Hepatocyte (in vitro differentiated cells): ENCODE data around the gene COQ5.

Source experiments
- EZH2 ChIP-seq: fragments of 200-600 bp; sonication (generic); IDR thresholded peaks from 2 replicates; pipeline ENCODE4 v1.6.1; 2016; ENCODE audit warnings: antibody characterized with exemption, mild to moderate bottlenecking, borderline replicate concordance
- TF ChIP-seq, protein P1 (sequence below): fragments of 200-600 bp; sonication (generic); IDR thresholded peaks from 2 replicates; pipeline ENCODE4 v1.5.1; 2016; ENCODE audit warnings: antibody characterized with exemption, mild to moderate bottlenecking; ENCODE audit not compliant: poor library complexity

DNA sequence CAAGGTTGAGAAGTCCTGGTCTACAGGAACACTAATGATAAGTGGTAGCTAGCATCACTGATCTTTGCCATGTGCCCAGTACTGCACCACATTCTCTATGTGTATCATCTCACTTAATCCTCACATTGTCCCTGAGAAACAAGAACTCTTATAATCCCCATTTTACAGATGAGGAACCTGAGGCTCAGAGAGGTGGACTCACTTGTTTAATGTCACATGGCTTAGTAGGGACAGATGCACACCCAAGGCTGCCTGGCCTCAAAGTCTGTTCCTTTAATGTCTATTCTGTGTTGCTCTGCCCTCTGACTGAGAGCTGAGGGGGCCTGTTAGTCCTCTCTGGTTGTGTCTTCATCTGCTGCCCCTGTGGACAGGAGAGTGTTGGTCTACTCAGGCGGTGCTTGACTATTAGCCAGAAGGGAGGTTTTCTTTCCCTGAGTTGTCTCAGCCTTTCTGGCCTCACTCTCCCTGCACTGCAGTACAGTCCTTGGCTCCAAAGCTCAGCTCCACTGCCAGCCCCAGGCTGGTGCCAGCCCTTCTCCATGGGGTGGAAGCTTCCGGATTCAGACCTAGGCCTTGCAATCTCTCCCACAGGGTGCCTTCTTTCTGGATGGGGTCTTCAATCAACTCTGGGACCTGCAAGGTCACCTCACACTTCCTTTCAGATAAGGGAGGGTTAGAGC is 38.0 kb downstream of the COQ5 start:
- TF ChIP-seq, protein P1, sequence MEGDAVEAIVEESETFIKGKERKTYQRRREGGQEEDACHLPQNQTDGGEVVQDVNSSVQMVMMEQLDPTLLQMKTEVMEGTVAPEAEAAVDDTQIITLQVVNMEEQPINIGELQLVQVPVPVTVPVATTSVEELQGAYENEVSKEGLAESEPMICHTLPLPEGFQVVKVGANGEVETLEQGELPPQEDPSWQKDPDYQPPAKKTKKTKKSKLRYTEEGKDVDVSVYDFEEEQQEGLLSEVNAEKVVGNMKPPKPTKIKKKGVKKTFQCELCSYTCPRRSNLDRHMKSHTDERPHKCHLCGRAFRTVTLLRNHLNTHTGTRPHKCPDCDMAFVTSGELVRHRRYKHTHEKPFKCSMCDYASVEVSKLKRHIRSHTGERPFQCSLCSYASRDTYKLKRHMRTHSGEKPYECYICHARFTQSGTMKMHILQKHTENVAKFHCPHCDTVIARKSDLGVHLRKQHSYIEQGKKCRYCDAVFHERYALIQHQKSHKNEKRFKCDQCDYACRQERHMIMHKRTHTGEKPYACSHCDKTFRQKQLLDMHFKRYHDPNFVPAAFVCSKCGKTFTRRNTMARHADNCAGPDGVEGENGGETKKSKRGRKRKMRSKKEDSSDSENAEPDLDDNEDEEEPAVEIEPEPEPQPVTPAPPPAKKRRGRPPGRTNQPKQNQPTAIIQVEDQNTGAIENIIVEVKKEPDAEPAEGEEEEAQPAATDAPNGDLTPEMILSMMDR: no peak
- no peak for TF ChIP-seq EZH2
